CD14-positive monocyte (primary cell): ENCODE results near the gene DTNBP1. TPM values are rescaled to one million over a fixed set of nuclear protein-coding genes. Genes with fewer than 3 reads are reported as not detected.

Source experiments
- DNase-seq, 3 donors: peaks; one replicate each; pipeline ENCODE4 v3.0.0-alpha.2; 2011 to 2022
- H2AFZ ChIP-seq: 2 replicates; pipeline ENCODE4 v1.6.0; 2012; ENCODE audit warnings: mild to moderate bottlenecking, low read depth, low read length, inconsistent platforms; ENCODE audit not compliant: insufficient read depth, poor library complexity, severe bottlenecking
- H3K27ac ChIP-seq, 2 donors: 1 replicate in 1 of 2; 2 replicates in 1 of 2; pipeline ENCODE4 v1.5.1; 2012 to 2013; ENCODE audit warnings: low read length in 2 of 2, control low read depth in 1 of 2, inconsistent platforms in 1 of 2, low read depth in 1 of 2, mild to moderate bottlenecking in 1 of 2
- H3K27me3 ChIP-seq, 2 donors: one replicate each; pipeline versions ENCODE4 v1.6.0 to v1.6.1; 2011 to 2013; ENCODE audit warnings: low read length in 2 of 2; ENCODE audit not compliant: control insufficient read depth in 2 of 2, insufficient read depth in 2 of 2
- H3K36me3 ChIP-seq, 2 donors: replicated peaks in 1 of 2; 1 replicate in 1 of 2; 2 replicates in 1 of 2; pipeline versions ENCODE4 v1.5.1 to v1.6.1; 2012 to 2013; ENCODE audit warnings: low read length in 2 of 2, control low read depth in 1 of 2, inconsistent platforms in 1 of 2, mild to moderate bottlenecking in 1 of 2; ENCODE audit not compliant: insufficient read depth in 2 of 2, control insufficient read depth in 1 of 2
- H3K4me1 ChIP-seq, 2 donors: 1 replicate in 1 of 2; 2 replicates in 1 of 2; pipeline versions ENCODE4 v1.5.1 to v1.6.1; 2012 to 2013; ENCODE audit warnings: low read length in 2 of 2, control low read depth in 1 of 2, inconsistent platforms in 1 of 2, mild to moderate bottlenecking in 1 of 2, moderate library complexity in 1 of 2; ENCODE audit not compliant: insufficient read depth in 2 of 2, control insufficient read depth in 1 of 2
- H3K4me2 ChIP-seq: replicated peaks from 2 replicates; pipeline ENCODE3; 2012; ENCODE audit warnings: low read length, moderate library complexity, mild to moderate bottlenecking; ENCODE audit not compliant: poor library complexity, severe bottlenecking; ENCODE audit errors: extremely low read depth
- H3K4me3 ChIP-seq, 3 experiments: fragments of 200-600 bp in 1 of 3; sonication (generic) in 1 of 3; replicated peaks in 1 of 3; 1 replicate in 2 of 3; 2 replicates in 1 of 3; pipeline ENCODE4 v1.5.1; 2011 to 2013; ENCODE audit warnings: low read length in 3 of 3, mild to moderate bottlenecking in 3 of 3, control low read depth in 2 of 3, low read depth in 2 of 3, inconsistent platforms in 1 of 3, moderate library complexity in 1 of 3
- H3K79me2 ChIP-seq: 2 replicates; pipeline ENCODE4 v1.6.0; 2012; ENCODE audit warnings: mild to moderate bottlenecking, control low read depth, inconsistent platforms, low read length, moderate library complexity; ENCODE audit not compliant: insufficient read depth
- H3K9ac ChIP-seq: 2 replicates; pipeline ENCODE4 v1.6.0; 2017; ENCODE audit warnings: low read length, mild to moderate bottlenecking; ENCODE audit not compliant: insufficient read depth, poor library complexity, severe bottlenecking
- H3K9me3 ChIP-seq, 2 donors: replicated peaks in 1 of 2; 1 replicate in 1 of 2; 2 replicates in 1 of 2; pipeline versions ENCODE4 v1.5.1 to v1.6.1; 2012 to 2013; ENCODE audit warnings: low read length in 2 of 2, control low read depth in 1 of 2; ENCODE audit not compliant: control insufficient read depth in 1 of 2, insufficient read depth in 1 of 2
- H4K20me1 ChIP-seq: 2 replicates; pipeline ENCODE4 v1.6.0; 2012; ENCODE audit warnings: mild to moderate bottlenecking, low read length, control low read depth, moderate library complexity; ENCODE audit not compliant: insufficient read depth
- H3K27ac Mint-ChIP-seq, 7 donors: one replicate each; pipeline ENCODE4 v1.8.0; 2020; ENCODE audit warnings: mild to moderate bottlenecking in 7 of 7, mixed read lengths in 7 of 7, moderate library complexity in 6 of 7, inconsistent platforms in 2 of 7
- H3K27me3 Mint-ChIP-seq, 3 donors: one replicate each; pipeline ENCODE4 v1.8.0; 2021 to 2022; ENCODE audit warnings: low read depth in 3 of 3, mild to moderate bottlenecking in 3 of 3, mixed read lengths in 3 of 3, moderate library complexity in 3 of 3, inconsistent platforms in 1 of 3
- H3K36me3 Mint-ChIP-seq, 2 donors: one replicate each; pipeline ENCODE4 v1.8.0; 2020; ENCODE audit warnings: mixed read lengths in 2 of 2, inconsistent platforms in 1 of 2, mild to moderate bottlenecking in 1 of 2
- H3K4me1 Mint-ChIP-seq: one replicate; pipeline ENCODE4 v1.8.0; 2020; ENCODE audit warnings: mild to moderate bottlenecking, mixed read lengths
- H3K4me3 Mint-ChIP-seq, 2 donors: one replicate each; pipeline ENCODE4 v1.8.0; 2020; ENCODE audit warnings: mild to moderate bottlenecking in 2 of 2, mixed read lengths in 2 of 2, moderate library complexity in 1 of 2
- H3K9me3 Mint-ChIP-seq, 7 donors: one replicate each; pipeline ENCODE4 v1.8.0; 2020 to 2022; ENCODE audit warnings: mixed read lengths in 7 of 7, mild to moderate bottlenecking in 6 of 7, moderate library complexity in 6 of 7, inconsistent platforms in 2 of 7
- WGBS: methylation state at CpG from one replicate; pipeline ENCODE4 v1.1.5; 2013; ENCODE audit warnings: missing lambda C conversion rate; ENCODE audit not compliant: insufficient coverage; 5-methylcytosine and 5-hydroxymethylcytosine counted together
- intact Hi-C, 2 donors: fragments of 100-400 bp; cut with micrococcal nuclease; formaldehyde crosslinking; loops; one replicate each; pipeline versions ENCODE4 v1.15.0 to v1.15.1; 2023
- polyA plus RNA-seq, 3 donors: library from polyadenylated mRNA; depleted of rRNA in 1 of 3; unstranded in 2 of 3; stranded (reverse) in 1 of 3; fragments of 300-500 nt in 2 of 3; fragments of >200 nt in 1 of 3; fragmentation: Illumina TruSeq in 2 of 3; gene quantifications; 1 replicate in 2 of 3; 2 replicates in 1 of 3; pipeline ENCODE4 v1.2.3, GENCODE V29; 2012 to 2021
- TF ChIP-seq, protein P1 (sequence below): fragments of 200-600 bp; IDR thresholded peaks from one replicate; pipeline ENCODE4 v1.8.0; 2022; ENCODE audit warnings: antibody characterized with exemption, mild to moderate bottlenecking

DTNBP1 gene
- polyA plus RNA-seq, 3 donors, result 19.7 to 26.9 (median 20.5) TPM

DNA sequence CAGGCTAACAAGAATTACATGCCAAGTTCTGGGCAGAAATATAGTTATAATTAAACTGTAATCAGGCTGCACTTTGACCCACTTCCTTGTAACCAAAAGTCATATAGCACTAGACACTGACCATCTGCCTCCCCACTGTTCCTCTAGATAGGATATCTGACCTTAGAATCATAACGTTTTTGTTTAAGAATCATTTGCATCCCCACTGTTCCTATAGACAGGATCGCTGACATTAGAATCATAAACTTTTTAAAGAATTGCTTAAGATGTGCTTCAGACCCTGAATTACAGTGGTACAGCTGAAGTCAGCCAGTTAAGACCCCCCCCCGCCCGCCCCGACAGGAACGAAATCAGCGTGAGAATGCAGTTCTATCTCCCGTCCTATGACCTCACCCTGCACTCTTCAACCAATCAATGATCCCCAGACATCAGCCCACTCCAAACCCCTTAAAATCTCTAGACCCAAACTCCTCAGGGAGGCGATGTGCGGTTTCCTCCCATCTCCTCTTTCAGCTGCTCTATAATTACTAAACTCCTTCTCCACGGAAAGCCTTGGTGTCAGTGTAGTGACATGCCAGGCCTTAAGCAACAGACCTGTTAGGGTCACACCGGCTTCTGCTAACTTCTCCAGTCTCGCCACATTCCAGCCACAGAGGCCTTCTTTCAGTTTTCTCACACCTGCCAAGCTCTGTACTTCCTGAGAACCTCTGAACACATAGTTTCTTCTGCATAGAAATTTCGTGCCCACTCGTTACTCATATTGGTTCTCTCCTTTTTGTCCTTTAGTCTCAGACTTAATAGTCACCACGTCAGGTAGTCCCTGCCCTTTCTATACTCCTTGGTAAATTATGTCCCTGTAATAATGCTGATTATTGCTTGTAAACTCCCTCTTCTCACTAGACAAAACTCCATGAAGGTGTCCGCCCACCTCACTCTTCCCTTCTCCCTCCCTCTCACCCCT, 93.5 kb downstream of the DTNBP1 start:
- Histone ChIP-seq H3K9me3 (no peaks in the 10 kb centered on the region), H2AFZ (no peak overlapping the region), H3K4me1 (no peaks in the 10 kb centered on the region), H3K79me2 (peaks cover 17% of the 10 kb centered on the region), H3K9ac (no peak overlapping the region), H3K27me3 (no peaks in the 10 kb centered on the region), H3K27ac (no peak overlapping the region), H3K36me3 (peaks cover 0 to 12% of the 10 kb centered on the region in 2 donors), H3K4me2 (no peak overlapping the region), H3K4me3 (no peak overlapping the region), H4K20me1 (peaks cover 13% of the 10 kb centered on the region)
- peaks cover 0 to 4% (median 2%) of the 10 kb centered on the region in 3 donors for H3K27me3 Mint-ChIP-seq
- no peaks in the 10 kb centered on the region for H3K4me1 Mint-ChIP-seq
- WGBS, result 88% methylated on average over 6 of the region's 17 CpGs
- peaks cover 0 to 2% (median 0%) of the 10 kb centered on the region in 7 donors for H3K9me3 Mint-ChIP-seq
- peaks cover 12% of the 10 kb centered on the region in 2 donors for H3K36me3 Mint-ChIP-seq
- TF ChIP-seq, protein P1, sequence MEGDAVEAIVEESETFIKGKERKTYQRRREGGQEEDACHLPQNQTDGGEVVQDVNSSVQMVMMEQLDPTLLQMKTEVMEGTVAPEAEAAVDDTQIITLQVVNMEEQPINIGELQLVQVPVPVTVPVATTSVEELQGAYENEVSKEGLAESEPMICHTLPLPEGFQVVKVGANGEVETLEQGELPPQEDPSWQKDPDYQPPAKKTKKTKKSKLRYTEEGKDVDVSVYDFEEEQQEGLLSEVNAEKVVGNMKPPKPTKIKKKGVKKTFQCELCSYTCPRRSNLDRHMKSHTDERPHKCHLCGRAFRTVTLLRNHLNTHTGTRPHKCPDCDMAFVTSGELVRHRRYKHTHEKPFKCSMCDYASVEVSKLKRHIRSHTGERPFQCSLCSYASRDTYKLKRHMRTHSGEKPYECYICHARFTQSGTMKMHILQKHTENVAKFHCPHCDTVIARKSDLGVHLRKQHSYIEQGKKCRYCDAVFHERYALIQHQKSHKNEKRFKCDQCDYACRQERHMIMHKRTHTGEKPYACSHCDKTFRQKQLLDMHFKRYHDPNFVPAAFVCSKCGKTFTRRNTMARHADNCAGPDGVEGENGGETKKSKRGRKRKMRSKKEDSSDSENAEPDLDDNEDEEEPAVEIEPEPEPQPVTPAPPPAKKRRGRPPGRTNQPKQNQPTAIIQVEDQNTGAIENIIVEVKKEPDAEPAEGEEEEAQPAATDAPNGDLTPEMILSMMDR, result no peak
- peak overlapping the region in 3 of 7 donors; percentile 37 to 47 (median 46) for H3K27ac Mint-ChIP-seq
- intact Hi-C loops, result no loop called here
- H3K4me3 Mint-ChIP-seq, result no peak overlapping the region
- DNase-seq, result no peak

DNA sequence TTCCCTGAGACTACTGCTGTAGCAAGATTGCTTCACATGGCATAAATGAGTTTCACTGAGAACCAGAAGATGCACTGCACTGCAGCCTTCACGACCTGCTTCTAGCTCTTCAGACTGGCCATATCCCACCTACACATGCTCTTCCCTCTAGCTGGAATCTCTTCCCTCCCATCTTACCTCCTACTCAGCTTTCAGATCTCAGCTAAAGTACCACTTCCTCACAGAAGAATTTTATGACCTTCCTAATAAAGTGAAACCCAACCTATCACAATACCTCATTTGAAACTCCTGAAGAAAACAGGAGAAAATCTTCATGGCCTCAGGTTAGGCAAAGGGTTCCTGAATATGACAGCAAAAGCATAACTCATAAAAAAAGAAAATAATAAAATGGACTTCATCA, 99.9 kb downstream of the DTNBP1 start:
- Mint-ChIP-seq H3K36me3 (peaks cover 4 to 6% of the 10 kb centered on the region in 2 donors), H3K27me3 (peaks cover 0 to 2% (median 0%) of the 10 kb centered on the region in 3 donors), H3K9me3 (no peaks in the 10 kb centered on the region), H3K4me3 (no peak overlapping the region), H3K4me1 (peaks cover 6% of the 10 kb centered on the region), H3K27ac (no peak overlapping the region)
- no peaks in the 10 kb centered on the region for H3K4me1 ChIP-seq
- H3K27me3 ChIP-seq, result no peaks in the 10 kb centered on the region
- TF ChIP-seq, protein P1, result no peak
- 100% methylated on average over 1 of the region's 1 CpG for whole genome bisulfite sequencing
- H3K79me2 ChIP-seq, result peaks cover 22% of the 10 kb centered on the region
- H4K20me1 ChIP-seq, result peaks cover 48% of the 10 kb centered on the region
- no peaks in the 10 kb centered on the region for H3K36me3 ChIP-seq
- no peak overlapping the region for H2AFZ ChIP-seq
- no peaks in the 10 kb centered on the region for H3K9me3 ChIP-seq
- H3K27ac ChIP-seq, result no peak overlapping the region
- intact Hi-C loops, result no loop called here
- no peak overlapping the region for H3K4me2 ChIP-seq
- H3K4me3 ChIP-seq, result no peak overlapping the region
- no peak for DNase-seq
- no peak overlapping the region for H3K9ac ChIP-seq
